HCT116 (cell line): Measurements from ENCODE around the gene EIPR1.

Source experiments
- CEBPB ChIP-seq: IDR thresholded peaks from 2 replicates; pipeline ENCODE4 v1.6.1; 2012; ENCODE audit warnings: low read depth
- CTCF ChIP-seq, 3 experiments: fragments of 200-600 bp in 1 of 3; sonication (generic) in 1 of 3; IDR thresholded peaks in 2 of 3; conservative IDR thresholded peaks in 1 of 3; 2 replicates each; pipeline ENCODE4 v1.5.1; 2012 to 2017; ENCODE audit warnings: low read depth in 2 of 3, low read length in 2 of 3, antibody characterized with exemption in 1 of 3, borderline replicate concordance in 1 of 3, control low read depth in 1 of 3, mild to moderate bottlenecking in 1 of 3, mixed read lengths in 1 of 3, mixed run types in 1 of 3, moderate library complexity in 1 of 3; ENCODE audit not compliant: insufficient read depth in 1 of 3
- EGR1 ChIP-seq: IDR thresholded peaks from 2 replicates; pipeline ENCODE4 v1.6.1; 2012; ENCODE audit warnings: low read depth
- EZH2 ChIP-seq: fragments of 200-600 bp; sonication (generic); IDR thresholded peaks from 2 replicates; pipeline ENCODE4 v1.6.1; 2017; ENCODE audit warnings: antibody characterized with exemption, mixed run types
- EZH2phosphoT487 ChIP-seq: fragments of 200-600 bp; IDR thresholded peaks from 2 replicates; pipeline ENCODE4 v1.6.1; 2018; ENCODE audit warnings: antibody characterized with exemption, borderline replicate concordance
- FOSL1 ChIP-seq: IDR thresholded peaks from 2 replicates; pipeline ENCODE4 v1.6.1; 2012; ENCODE audit warnings: low read depth
- POLR2A ChIP-seq: IDR thresholded peaks from 2 replicates; pipeline ENCODE4 v1.7.0; 2011; ENCODE audit warnings: borderline replicate concordance; ENCODE audit not compliant: insufficient read depth, insufficient read length; ENCODE audit errors: extremely low read depth
- POLR2AphosphoS5 ChIP-seq: IDR thresholded peaks from 2 replicates; pipeline ENCODE4 v1.6.1; 2011; ENCODE audit warnings: mild to moderate bottlenecking, low read depth, low read length, moderate library complexity
- RAD21 ChIP-seq: IDR thresholded peaks from 2 replicates; pipeline ENCODE4 v1.6.1; 2012; ENCODE audit warnings: low read depth, mild to moderate bottlenecking
- SIN3A ChIP-seq: IDR thresholded peaks from 2 replicates; pipeline ENCODE4 v1.6.1; 2012; ENCODE audit warnings: low read depth
- TCF7L2 ChIP-seq: IDR thresholded peaks from 2 replicates; pipeline ENCODE4 v1.7.0; 2011; ENCODE audit warnings: borderline replicate concordance, inconsistent platforms; ENCODE audit not compliant: insufficient read depth, insufficient read length; ENCODE audit errors: extremely low read depth
- YY1 ChIP-seq: IDR thresholded peaks from 2 replicates; pipeline ENCODE4 v1.6.1; 2011; ENCODE audit warnings: low read length, low read depth, moderate library complexity, mild to moderate bottlenecking; ENCODE audit not compliant: insufficient replicate concordance; ENCODE audit errors: extremely low read depth
- ZBTB33 ChIP-seq: IDR thresholded peaks from 2 replicates; pipeline ENCODE4 v1.6.1; 2011; ENCODE audit warnings: mild to moderate bottlenecking, low read length, moderate library complexity; ENCODE audit not compliant: insufficient replicate concordance; ENCODE audit errors: extremely low read depth
- TF ChIP-seq, protein P1 (sequence below): IDR thresholded peaks from 2 replicates; pipeline ENCODE4 v1.6.1; 2012; ENCODE audit warnings: low read depth

GRCh38 chr2:3262437-3263388 is 114.9 kb downstream of the EIPR1 start:
- TF ChIP-seq TCF7L2 (no peak), EZH2phosphoT487 (no peak), CTCF (IDR thresholded peaks at IDR 0.05 in 2 of 3, conservative IDR thresholded peaks at IDR 0.05 in 1 of 3; ENCODE audit: borderline replicate concordance in 1 of 3, insufficient read depth in 1 of 3, low read depth in 2 of 3, low read length in 2 of 3) (no peak), EGR1 (no peak), CEBPB (no peak), EZH2 (no peak), POLR2AphosphoS5 (no peak), YY1 (no peak), POLR2A (no peak), FOSL1 (no peak), ZBTB33 (no peak), RAD21 (no peak), SIN3A (no peak)
- TF ChIP-seq, protein P1, sequence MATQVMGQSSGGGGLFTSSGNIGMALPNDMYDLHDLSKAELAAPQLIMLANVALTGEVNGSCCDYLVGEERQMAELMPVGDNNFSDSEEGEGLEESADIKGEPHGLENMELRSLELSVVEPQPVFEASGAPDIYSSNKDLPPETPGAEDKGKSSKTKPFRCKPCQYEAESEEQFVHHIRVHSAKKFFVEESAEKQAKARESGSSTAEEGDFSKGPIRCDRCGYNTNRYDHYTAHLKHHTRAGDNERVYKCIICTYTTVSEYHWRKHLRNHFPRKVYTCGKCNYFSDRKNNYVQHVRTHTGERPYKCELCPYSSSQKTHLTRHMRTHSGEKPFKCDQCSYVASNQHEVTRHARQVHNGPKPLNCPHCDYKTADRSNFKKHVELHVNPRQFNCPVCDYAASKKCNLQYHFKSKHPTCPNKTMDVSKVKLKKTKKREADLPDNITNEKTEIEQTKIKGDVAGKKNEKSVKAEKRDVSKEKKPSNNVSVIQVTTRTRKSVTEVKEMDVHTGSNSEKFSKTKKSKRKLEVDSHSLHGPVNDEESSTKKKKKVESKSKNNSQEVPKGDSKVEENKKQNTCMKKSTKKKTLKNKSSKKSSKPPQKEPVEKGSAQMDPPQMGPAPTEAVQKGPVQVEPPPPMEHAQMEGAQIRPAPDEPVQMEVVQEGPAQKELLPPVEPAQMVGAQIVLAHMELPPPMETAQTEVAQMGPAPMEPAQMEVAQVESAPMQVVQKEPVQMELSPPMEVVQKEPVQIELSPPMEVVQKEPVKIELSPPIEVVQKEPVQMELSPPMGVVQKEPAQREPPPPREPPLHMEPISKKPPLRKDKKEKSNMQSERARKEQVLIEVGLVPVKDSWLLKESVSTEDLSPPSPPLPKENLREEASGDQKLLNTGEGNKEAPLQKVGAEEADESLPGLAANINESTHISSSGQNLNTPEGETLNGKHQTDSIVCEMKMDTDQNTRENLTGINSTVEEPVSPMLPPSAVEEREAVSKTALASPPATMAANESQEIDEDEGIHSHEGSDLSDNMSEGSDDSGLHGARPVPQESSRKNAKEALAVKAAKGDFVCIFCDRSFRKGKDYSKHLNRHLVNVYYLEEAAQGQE, result no peak
